ENCODE results near the gene PPARD. TPM values are rescaled to one million over a fixed set of nuclear protein-coding genes. Genes with fewer than 3 reads are reported as not detected.

Gene PPARD
- total and polyA plus RNA-seq, 5 experiments from 2014 or later, result 1.9 to 50.6 (median 14.3) TPM

DNA sequence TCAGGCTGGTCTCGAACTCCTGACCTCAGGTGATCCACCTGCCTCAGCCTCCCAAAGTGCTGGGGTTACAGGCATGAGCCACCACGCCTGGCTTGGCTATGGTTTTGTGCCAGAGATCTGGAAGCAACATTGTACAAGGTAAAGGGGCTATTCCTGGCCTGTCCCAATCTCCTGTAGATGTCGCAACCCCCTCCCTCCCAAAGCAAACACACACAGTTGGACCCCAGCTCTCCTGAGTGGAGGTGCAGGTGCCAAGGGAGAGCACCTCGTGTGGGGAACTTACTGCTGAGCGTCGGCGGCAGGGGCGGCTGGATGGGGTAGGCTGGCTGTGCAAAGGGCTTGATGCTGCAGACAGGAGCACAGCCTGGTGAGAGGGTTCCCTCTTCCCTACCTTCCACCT, 134.7 kb downstream of the PPARD start:
- Mint-ChIP-seq H3K9me3 (no peaks in the 10 kb centered on the region), H3K4me3 (no peak overlapping the region), H3K27me3 (no peaks in the 10 kb centered on the region), H3K4me1 (peaks cover 0 to 11% (median 5%) of the 10 kb centered on the region in 4 donors), H3K36me3 (peaks cover 0 to 16% (median under 1%) of the 10 kb centered on the region in 3 donors), H3K27ac (no peak overlapping the region)
- POLR2A ChIA-PET, result interaction anchor here (2.0 kb wide), 1 partner anchor 8 kb away, joined by 9 read pairs; the partner anchor contains the start of gene RPL10A
- ATAC-seq (no peak), DNase-seq (no peak)

Small RNA genes within 50 kb of the gene (microRNA-seq; reads per million reads assigned to microRNA genes)
- not detected for gene MIR7111 (ENCODE audit: borderline microRNAs expressed)

Other genes with a start within 250 kb of the PPARD start
- not detected for gene TCP11, start 201.2 kb upstream of the PPARD start, total RNA-seq
- not detected for gene TCP11, start 201.2 kb upstream of the PPARD start, polyA plus RNA-seq
- under 1 TPM in 1 of 2 experiments, not detected in 1; 0.05 TPM for gene SCUBE3, start 128.6 kb upstream of the PPARD start, total RNA-seq
- under 1 TPM; 0.03 to 0.06 (median 0.05) TPM for gene SCUBE3, start 128.6 kb upstream of the PPARD start, polyA plus RNA-seq
- gene ZNF76, start 82.8 kb upstream of the PPARD start, total RNA-seq, result 10 to 100 TPM; 94.7 to 96.8 TPM
- gene ZNF76, start 82.8 kb upstream of the PPARD start, polyA plus RNA-seq, result 10 to 100 TPM; 22.1 to 35.9 (median 30.7) TPM
- gene DEF6, start 44.7 kb upstream of the PPARD start, total RNA-seq, result 100 to 1,000 TPM; 263 to 268 TPM
- gene DEF6, start 44.7 kb upstream of the PPARD start, polyA plus RNA-seq, result 100 to 1,000 TPM in 2 of 3 donors, 10 to 100 TPM in 1; 93.7 to 196 (median 136) TPM
- gene FANCE, start 109.8 kb downstream of the PPARD start, total RNA-seq, result 1 to 10 TPM; 9.0 to 9.3 TPM
- gene FANCE, start 109.8 kb downstream of the PPARD start, polyA plus RNA-seq, result 1 to 10 TPM; 3.2 to 5.5 (median 3.3) TPM
- 1,000 to 10,000 TPM; 2,013 to 2,044 TPM for gene RPL10A, start 125.8 kb downstream of the PPARD start, total RNA-seq
- 1,000 to 10,000 TPM; 1,376 to 1,445 (median 1,413) TPM for gene RPL10A, start 125.8 kb downstream of the PPARD start, polyA plus RNA-seq
- under 1 TPM; 0.47 to 0.58 TPM for gene TEAD3, start 154.5 kb downstream of the PPARD start, total RNA-seq
- gene TEAD3, start 154.5 kb downstream of the PPARD start, polyA plus RNA-seq, result under 1 TPM; 0.05 to 0.16 (median 0.15) TPM
- not detected for gene TULP1, start 170.3 kb downstream of the PPARD start, total RNA-seq
- not detected for gene TULP1, start 170.3 kb downstream of the PPARD start, polyA plus RNA-seq

All from naive thymus-derived CD8-positive, alpha-beta T cell (primary cell).